ENCODE measurements around the gene ZNF396.

Gene ZNF396

DNA sequence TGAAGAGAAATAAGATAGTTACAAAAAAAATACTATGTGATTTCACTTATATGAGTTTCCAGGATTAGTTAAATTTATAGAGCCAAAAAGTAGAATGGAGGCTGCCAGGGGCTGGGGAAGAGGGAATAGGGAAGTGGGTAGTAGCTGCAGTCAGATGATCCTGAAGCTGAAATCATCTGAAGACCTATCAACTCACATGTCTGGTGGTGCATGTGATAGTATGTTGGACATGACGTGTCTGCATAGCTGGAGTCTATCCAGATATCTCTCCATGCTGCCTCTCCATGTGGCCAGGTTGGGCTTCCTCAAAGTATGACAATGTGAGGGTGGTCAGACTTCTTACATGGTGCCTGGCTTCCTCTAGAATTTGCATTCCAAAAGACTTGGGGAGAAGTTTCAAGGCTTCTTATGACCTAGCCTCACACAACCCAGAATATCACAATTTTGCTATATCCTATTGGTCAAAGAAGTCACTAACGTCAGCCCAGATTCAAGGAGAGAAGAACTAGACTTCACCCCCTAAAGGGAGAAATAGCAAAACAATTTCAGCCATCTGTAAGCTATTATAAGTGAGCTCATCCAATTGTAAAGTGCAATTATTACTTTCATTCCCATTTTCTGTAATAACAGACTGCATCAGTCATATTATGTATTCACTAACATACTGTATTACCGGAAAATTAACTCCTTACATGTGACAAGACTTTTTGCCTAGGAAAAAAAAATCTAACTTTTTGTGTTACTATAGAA lies 14.0 kb upstream of the ZNF396 start:
- no peak overlapping the region for H3K27ac ChIP-seq
- no peaks in the 10 kb centered on the region for H4K20me1 ChIP-seq
- no peaks in the 10 kb centered on the region for H3K36me3 ChIP-seq
- H3K27me3 ChIP-seq, result no peaks in the 10 kb centered on the region
- TF ChIP-seq Cebpa-rat (IDR thresholded peaks at IDR 0.05), result no peak
- H3K4me3 ChIP-seq, result no peak overlapping the region
- no peak overlapping the region; a peak in 1 of 22 replicates for H3K4me2 ChIP-seq
- no peaks in the 10 kb centered on the region for H3K9me3 ChIP-seq (replicated peaks in 1 of 11)
- H3K9ac ChIP-seq, result no peak overlapping the region
- H3K4me1 ChIP-seq, result peaks cover 0 to 5% (median 0%) of the 10 kb centered on the region in 10 experiments; a peak in 1 of 20 replicates

DNA sequence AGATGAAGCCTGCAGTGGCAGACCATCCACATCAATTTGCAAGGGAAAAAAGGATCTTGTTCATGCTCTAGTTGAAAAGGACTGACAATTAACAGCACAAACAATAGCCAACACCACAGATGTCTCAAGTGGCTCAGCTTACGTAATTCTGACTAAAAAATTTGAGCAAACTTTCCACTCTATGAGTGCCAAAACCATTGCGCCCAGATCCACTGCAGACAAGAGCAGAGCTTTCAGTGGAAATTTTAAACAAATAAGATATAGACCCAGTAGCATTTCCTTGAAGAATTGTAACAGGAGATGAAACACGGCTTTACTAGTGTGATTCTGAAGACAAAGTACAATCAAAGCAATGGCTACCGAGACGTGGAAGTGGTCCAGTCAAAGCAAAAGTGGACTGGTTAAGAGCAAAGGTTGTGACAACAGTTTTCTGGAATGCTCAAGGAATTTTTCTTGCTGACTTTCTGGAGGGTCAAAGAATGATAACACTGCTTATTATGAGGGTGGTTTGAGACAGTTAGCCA lies 12.0 kb upstream of the ZNF396 start:
- H3K4me2 ChIP-seq, result no peak overlapping the region; a peak in 1 of 22 replicates
- H3K27me3 ChIP-seq, result no peaks in the 10 kb centered on the region
- no peak overlapping the region for H3K9ac ChIP-seq
- no peak for TF ChIP-seq Cebpa-rat (IDR thresholded peaks at IDR 0.05)
- no peaks in the 10 kb centered on the region for H4K20me1 ChIP-seq
- H3K27ac ChIP-seq, result no peak overlapping the region
- peaks cover 0 to 5% (median 0%) of the 10 kb centered on the region in 10 experiments; a peak in 1 of 20 replicates for H3K4me1 ChIP-seq
- no peaks in the 10 kb centered on the region for H3K36me3 ChIP-seq
- H3K9me3 ChIP-seq (replicated peaks in 1 of 11), result no peaks in the 10 kb centered on the region
- no peak overlapping the region for H3K4me3 ChIP-seq

DNA sequence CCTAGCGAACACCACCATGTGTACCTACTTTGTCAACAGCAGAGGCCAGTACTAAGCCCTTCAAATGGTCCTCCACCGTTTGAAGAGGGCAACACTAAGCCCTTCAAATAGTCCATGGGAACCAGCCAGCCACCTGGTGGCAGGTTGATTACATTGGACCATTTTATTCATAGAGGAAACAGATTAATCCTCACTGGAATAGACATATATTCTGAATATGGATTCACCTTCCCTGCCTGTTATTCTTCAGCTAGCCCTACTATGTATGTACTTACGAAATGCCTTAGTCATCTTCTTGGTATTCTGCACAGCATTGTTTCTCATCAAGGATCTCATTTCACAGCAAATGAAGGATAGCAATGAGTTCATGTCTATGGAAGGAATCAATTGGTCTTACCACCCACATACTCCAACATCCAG lies 10.0 kb upstream of the ZNF396 start:
- Histone ChIP-seq H3K4me1 (peaks cover 0 to 5% (median 0%) of the 10 kb centered on the region in 10 experiments; a peak in 1 of 20 replicates), H3K9ac (no peak overlapping the region), H3K9me3 (replicated peaks in 1 of 11) (peaks cover 0 to 4% (median 0%) of the 10 kb centered on the region in 11 experiments; a peak in 4 of 22 replicates), H3K27me3 (no peaks in the 10 kb centered on the region), H4K20me1 (no peaks in the 10 kb centered on the region), H3K4me2 (no peak overlapping the region), H3K27ac (no peak overlapping the region), H3K4me3 (no peak overlapping the region), H3K36me3 (no peaks in the 10 kb centered on the region)
- no peak for TF ChIP-seq Cebpa-rat (IDR thresholded peaks at IDR 0.05)

DNA sequence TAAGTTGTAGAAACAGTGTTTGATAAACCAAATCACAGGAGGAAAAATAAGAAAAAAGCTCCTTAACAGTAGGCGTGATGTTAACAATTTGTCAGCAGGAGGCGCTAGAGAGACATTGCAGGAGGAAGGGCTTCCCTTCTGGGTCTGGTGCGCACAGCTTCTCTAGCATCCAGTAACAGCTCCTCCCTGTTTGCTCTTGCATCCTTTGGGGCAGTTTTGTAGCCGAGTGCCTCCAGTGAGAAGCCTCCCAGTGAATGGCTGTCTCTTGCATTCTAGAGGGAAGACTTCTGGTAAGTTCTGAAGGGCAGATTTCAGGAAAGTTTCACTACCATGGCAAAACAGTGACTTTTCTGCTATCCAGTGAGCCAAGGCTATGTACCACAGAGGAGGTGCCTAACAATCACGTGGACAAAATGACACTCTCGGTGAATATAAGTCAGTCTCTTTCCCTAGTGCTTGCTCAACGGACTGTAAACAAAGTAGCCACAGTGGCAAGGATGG lies 9.5 kb upstream of the ZNF396 start:
- Histone ChIP-seq H3K9ac (no peak overlapping the region), H3K4me2 (no peak overlapping the region), H3K36me3 (no peaks in the 10 kb centered on the region), H4K20me1 (no peaks in the 10 kb centered on the region), H3K27me3 (no peaks in the 10 kb centered on the region), H3K27ac (no peak overlapping the region), H3K4me3 (no peak overlapping the region), H3K4me1 (peaks cover 0 to 5% (median 0%) of the 10 kb centered on the region in 10 experiments; a peak in 1 of 20 replicates), H3K9me3 (replicated peaks in 1 of 11) (peaks cover 0 to 9% (median 0%) of the 10 kb centered on the region in 11 experiments; a peak in 5 of 22 replicates)
- no peak for TF ChIP-seq Cebpa-rat (IDR thresholded peaks at IDR 0.05)

DNA sequence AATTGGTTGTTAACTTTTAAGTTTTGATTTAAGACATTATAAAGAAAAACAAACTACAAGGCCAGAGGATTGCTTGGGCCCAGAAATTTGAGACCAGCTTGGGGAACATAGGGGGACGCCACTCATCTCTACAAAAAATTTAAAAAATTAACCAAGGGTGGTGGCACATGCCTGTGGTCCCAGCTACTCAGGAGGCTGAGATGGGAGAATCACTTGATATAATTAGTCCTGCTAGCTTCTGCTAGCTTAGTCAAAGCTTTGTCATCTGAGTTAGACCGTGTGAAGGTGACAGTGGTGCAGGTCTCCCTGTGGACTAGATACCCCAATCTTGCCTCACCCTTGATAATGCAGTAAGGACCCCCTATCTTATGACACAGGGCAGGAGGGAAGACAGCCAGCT lies 6.0 kb upstream of the ZNF396 start:
- Histone ChIP-seq H3K9ac (no peak overlapping the region), H4K20me1 (no peaks in the 10 kb centered on the region), H3K4me2 (no peak overlapping the region), H3K9me3 (replicated peaks in 1 of 11) (peaks cover 0 to 12% (median 0%) of the 10 kb centered on the region in 11 experiments; a peak in 5 of 22 replicates), H3K36me3 (no peaks in the 10 kb centered on the region), H3K27ac (no peak overlapping the region), H3K4me1 (peaks cover 0 to 5% (median 0%) of the 10 kb centered on the region in 10 experiments; a peak in 1 of 20 replicates), H3K27me3 (no peaks in the 10 kb centered on the region), H3K4me3 (no peak overlapping the region)
- TF ChIP-seq Cebpa-rat (IDR thresholded peaks at IDR 0.05), result no peak

DNA sequence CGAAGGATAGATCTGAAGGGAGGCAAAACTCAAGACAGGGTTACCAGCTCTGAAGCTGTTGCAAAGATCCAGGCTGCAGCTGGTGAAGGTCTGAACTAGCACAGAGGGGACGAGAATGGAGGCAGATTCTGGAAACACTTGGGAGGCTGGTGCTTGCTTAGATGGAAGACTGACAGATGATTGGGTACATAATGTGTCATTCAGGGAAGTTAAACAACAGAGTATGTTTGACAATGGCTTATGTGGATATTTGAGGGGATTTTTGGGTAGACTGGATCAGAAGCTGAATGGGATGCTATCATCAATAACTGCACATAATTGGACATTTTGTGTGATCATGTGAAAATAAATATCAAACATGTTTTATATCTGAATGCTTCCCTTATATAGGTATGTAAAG lies 2.3 kb upstream of the ZNF396 start:
- H3K4me2 ChIP-seq, result no peak overlapping the region
- H4K20me1 ChIP-seq, result no peaks in the 10 kb centered on the region
- H3K4me1 ChIP-seq, result peaks cover 0 to 26% (median 16%) of the 10 kb centered on the region in 10 experiments; a peak in 15 of 20 replicates
- no peak overlapping the region for H3K4me3 ChIP-seq
- no peak for TF ChIP-seq Cebpa-rat (IDR thresholded peaks at IDR 0.05)
- no peaks in the 10 kb centered on the region for H3K36me3 ChIP-seq
- H3K9me3 ChIP-seq (replicated peaks in 1 of 11), result peaks cover 0 to 12% (median 0%) of the 10 kb centered on the region in 11 experiments; a peak in 5 of 22 replicates
- H3K27ac ChIP-seq, result no peak overlapping the region
- H3K9ac ChIP-seq, result no peak overlapping the region
- H3K27me3 ChIP-seq, result peaks cover 0 to 14% (median 10%) of the 10 kb centered on the region in 11 experiments; a peak in 17 of 22 replicates

DNA sequence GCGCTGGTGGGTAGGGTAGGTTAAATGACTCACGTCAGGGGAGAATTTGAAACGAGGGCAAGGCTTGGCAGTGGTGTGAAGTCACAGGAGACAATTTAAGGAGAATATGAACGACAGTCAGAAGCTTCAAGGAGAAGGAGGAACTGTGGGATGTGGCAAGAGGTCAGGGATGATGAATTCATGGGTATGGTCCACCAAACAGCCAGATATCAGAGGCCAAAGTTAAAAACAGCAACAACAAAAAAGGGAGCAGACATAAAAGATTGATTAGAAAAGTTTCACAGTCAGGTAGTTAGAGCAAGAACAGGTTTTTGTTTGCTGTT lies 1.4 kb upstream of the ZNF396 start:
- Histone ChIP-seq H3K4me1 (peaks cover 0 to 26% (median 16%) of the 10 kb centered on the region in 10 experiments; a peak in 15 of 20 replicates), H3K9ac (no peak overlapping the region), H3K4me2 (peak overlapping the region in 1 of 11 experiments; percentile 93; a peak in 1 of 22 replicates), H4K20me1 (no peaks in the 10 kb centered on the region), H3K27ac (no peak overlapping the region), H3K27me3 (peaks cover 0 to 14% (median 10%) of the 10 kb centered on the region in 11 experiments; a peak in 17 of 22 replicates), H3K9me3 (replicated peaks in 1 of 11) (peaks cover 0 to 12% (median 0%) of the 10 kb centered on the region in 11 experiments; a peak in 5 of 22 replicates), H3K4me3 (no peak overlapping the region), H3K36me3 (no peaks in the 10 kb centered on the region)
- TF ChIP-seq Cebpa-rat (IDR thresholded peaks at IDR 0.05), result no peak

DNA sequence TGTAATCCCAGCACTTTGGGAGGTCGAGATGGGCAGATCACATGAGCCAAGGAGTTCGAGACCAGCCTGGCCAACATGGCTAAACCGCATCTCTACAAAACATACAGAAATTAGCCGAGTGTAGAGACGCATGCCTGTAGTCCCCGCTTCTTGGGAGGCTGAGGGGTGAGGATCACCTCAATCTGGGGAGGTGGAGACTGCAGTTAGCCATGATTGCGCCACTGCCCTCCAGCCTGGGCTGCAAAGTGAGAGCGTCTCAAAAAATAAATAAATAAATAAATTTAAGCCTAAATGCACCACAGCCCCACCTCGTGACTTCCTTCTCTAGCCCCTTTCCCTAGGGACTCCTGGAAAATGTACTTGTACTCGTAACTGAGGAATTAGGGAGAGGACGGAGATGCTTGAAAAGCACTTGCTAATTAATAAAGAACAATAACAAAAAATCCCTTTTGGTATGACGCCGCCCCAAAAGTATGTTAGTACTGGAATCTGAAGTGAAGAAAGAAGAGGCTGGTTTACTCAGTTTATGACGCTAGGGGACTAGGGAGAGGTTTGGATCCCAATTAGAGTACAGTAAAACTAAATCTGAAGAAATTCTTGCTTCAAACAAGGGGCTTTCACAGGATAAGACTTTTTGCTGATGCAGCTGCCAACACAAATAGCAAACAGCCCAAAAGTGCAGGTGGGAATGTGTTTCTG lies 887 bp upstream of the ZNF396 start:
- H3K4me2 ChIP-seq, result peak overlapping the region in 10 of 11 experiments; percentile 85 to 97 (median 94); a peak in 16 of 22 replicates
- H3K4me3 ChIP-seq, result no peak overlapping the region
- no peaks in the 10 kb centered on the region for H3K36me3 ChIP-seq
- H3K9me3 ChIP-seq (replicated peaks in 1 of 11), result peaks cover 0 to 12% (median 0%) of the 10 kb centered on the region in 11 experiments; a peak in 5 of 22 replicates
- TF ChIP-seq Cebpa-rat (IDR thresholded peaks at IDR 0.05), result no peak
- peaks cover 0 to 26% (median 16%) of the 10 kb centered on the region in 10 experiments; a peak in 15 of 20 replicates for H3K4me1 ChIP-seq
- peaks cover 0 to 14% (median 10%) of the 10 kb centered on the region in 11 experiments; a peak in 17 of 22 replicates for H3K27me3 ChIP-seq
- no peak overlapping the region for H3K27ac ChIP-seq
- no peak overlapping the region for H3K9ac ChIP-seq
- H4K20me1 ChIP-seq, result no peaks in the 10 kb centered on the region

DNA sequence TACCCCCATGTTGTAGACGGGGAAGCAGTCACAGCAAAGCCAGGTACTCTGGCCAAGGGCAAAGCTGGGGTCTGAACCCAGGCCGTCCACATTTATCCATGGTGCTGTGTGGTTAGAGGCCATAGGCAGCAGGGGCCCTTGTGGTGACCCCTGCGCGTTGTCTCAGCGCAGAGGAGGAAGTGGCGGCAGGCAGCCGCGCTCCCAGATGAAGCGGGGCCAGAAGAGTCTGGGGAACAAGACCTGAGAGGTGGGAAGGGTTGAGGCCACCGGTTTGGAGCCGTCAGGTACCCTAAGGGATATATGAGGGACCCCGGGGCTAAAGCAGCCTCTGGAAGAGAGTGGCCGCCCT lies 770 bp downstream of the ZNF396 start:
- TF ChIP-seq Cebpa-rat (IDR thresholded peaks at IDR 0.05), result no peak
- no peaks in the 10 kb centered on the region for H3K36me3 ChIP-seq
- H3K4me2 ChIP-seq, result peak overlapping the region; percentile 85 to 97 (median 94)
- H3K4me1 ChIP-seq, result peaks cover 0 to 26% (median 16%) of the 10 kb centered on the region in 10 experiments; a peak in 15 of 20 replicates
- H3K4me3 ChIP-seq, result peak overlapping the region; percentile 71 to 88 (median 76)
- H3K27ac ChIP-seq, result peak overlapping the region in 8 of 11 experiments; percentile 44 to 82 (median 60); a peak in 11 of 22 replicates
- H4K20me1 ChIP-seq, result no peaks in the 10 kb centered on the region
- peaks cover 0 to under 1% (median 0%) of the 10 kb centered on the region in 11 experiments; a peak in 1 of 22 replicates for H3K9me3 ChIP-seq (replicated peaks in 1 of 11)
- H3K27me3 ChIP-seq, result peaks cover 0 to 14% (median 10%) of the 10 kb centered on the region in 11 experiments; a peak in 17 of 22 replicates
- H3K9ac ChIP-seq, result peak overlapping the region; percentile 58 to 86 (median 73)

All from BLaER1 treated with 17β-estradiol and CSF1 and Interleukin-3, amounts not matched to agents 10 nM and 100 nM (cell line).